GM12878 (cell line): ENCODE measurements around the gene CAPSL. TPM values are rescaled to one million over a fixed set of nuclear protein-coding genes. Genes with fewer than 3 reads are reported as not detected.
A peak's percentile ranks its signal among the peaks of the same experiment; 100 is the strongest.

Source experiments
- ATF7 ChIP-seq: fragments of 450-650 bp; IDR thresholded peaks from 2 replicates; pipeline ENCODE4 v1.6.1; 2016; ENCODE audit warnings: low read depth, mild to moderate bottlenecking
- BMI1 ChIP-seq: fragments of 450-650 bp; IDR thresholded peaks from 2 replicates; pipeline ENCODE4 v1.6.1; 2016; ENCODE audit warnings: mild to moderate bottlenecking, moderate library complexity, borderline replicate concordance
- CBFB ChIP-seq: IDR thresholded peaks from 2 replicates; pipeline ENCODE4 v1.6.1; 2016; ENCODE audit warnings: antibody characterized with exemption, low read depth
- CUX1 ChIP-seq: IDR thresholded peaks from 2 replicates; pipeline ENCODE4 v1.6.1; 2012; ENCODE audit warnings: improper control_type of control experiment, low read depth, low read length; ENCODE audit not compliant: insufficient replicate concordance
- EP300 ChIP-seq, 2 experiments: fragments of 150-350 bp in 1 of 2; IDR thresholded peaks; 2 replicates each; pipeline ENCODE4 v1.6.1; 2011 to 2012; ENCODE audit warnings: low read depth in 2 of 2, low read length in 2 of 2, borderline replicate concordance in 1 of 2, improper control_type of control experiment in 1 of 2, inconsistent platforms in 1 of 2; ENCODE audit not compliant: control insufficient read depth in 1 of 2
- ESRRA ChIP-seq: IDR thresholded peaks from 2 replicates; pipeline ENCODE4 v1.6.1; 2012; ENCODE audit warnings: mild to moderate bottlenecking, low read length, improper control_type of control experiment
- FOXK2 ChIP-seq: fragments of 450-650 bp; IDR thresholded peaks from 2 replicates; pipeline ENCODE4 v1.6.1; 2017; ENCODE audit warnings: mild to moderate bottlenecking, moderate library complexity
- JUND ChIP-seq: IDR thresholded peaks from 2 replicates; pipeline ENCODE4 v1.6.1; 2012; ENCODE audit warnings: low read depth, mild to moderate bottlenecking, low read length, improper control_type of control experiment, moderate library complexity
- MEF2B ChIP-seq: fragments of 450-650 bp; IDR thresholded peaks from 2 replicates; pipeline ENCODE4 v1.6.1; 2018; ENCODE audit warnings: mild to moderate bottlenecking, moderate library complexity; ENCODE audit not compliant: partially characterized antibody, poor library complexity, severe bottlenecking
- MTA2 ChIP-seq: fragments of 450-650 bp; IDR thresholded peaks from 2 replicates; pipeline ENCODE4 v1.6.1; 2016; ENCODE audit warnings: low read depth, mild to moderate bottlenecking, moderate library complexity
- MYC ChIP-seq: IDR thresholded peaks from 2 replicates; pipeline ENCODE4 v1.6.1; 2011; ENCODE audit warnings: mild to moderate bottlenecking, low read length, moderate library complexity, inconsistent platforms; ENCODE audit not compliant: insufficient read depth, insufficient replicate concordance, insufficient read length, severe bottlenecking
- NR2C2 ChIP-seq: IDR thresholded peaks from 2 replicates; pipeline ENCODE4 v1.6.1; 2011; ENCODE audit warnings: borderline replicate concordance, low read depth; ENCODE audit not compliant: control insufficient read depth, insufficient read length
- NR2F1 ChIP-seq: fragments of 450-650 bp; conservative IDR thresholded peaks from 2 replicates; pipeline ENCODE4 v1.6.1; 2017; ENCODE audit warnings: mild to moderate bottlenecking
- RB1 ChIP-seq: fragments of 450-650 bp; formaldehyde crosslinking; IDR thresholded peaks from 2 replicates; pipeline ENCODE4 v1.6.1; 2017; ENCODE audit warnings: mild to moderate bottlenecking, borderline replicate concordance
- RELA ChIP-seq: fragments of 450-650 bp; IDR thresholded peaks from 2 replicates; pipeline ENCODE4 v1.8.0; 2014; ENCODE audit warnings: borderline replicate concordance; ENCODE audit not compliant: partially characterized antibody
- RUNX3 ChIP-seq: IDR thresholded peaks from 2 replicates; pipeline ENCODE4 v1.6.1; 2012; ENCODE audit warnings: low read length, inconsistent platforms
- SKIL ChIP-seq: fragments of 450-650 bp; IDR thresholded peaks from 2 replicates; pipeline ENCODE4 v1.6.1; 2017; ENCODE audit warnings: mild to moderate bottlenecking, low read depth, inconsistent platforms; ENCODE audit not compliant: poor library complexity, severe bottlenecking
- SMAD5 ChIP-seq: IDR thresholded peaks from 2 replicates; pipeline ENCODE4 v1.6.1; 2016; ENCODE audit warnings: antibody characterized with exemption, low read depth
- TBL1XR1 ChIP-seq: IDR thresholded peaks from 2 replicates; pipeline ENCODE4 v1.6.1; 2012; ENCODE audit warnings: low read depth, low read length, improper control_type of control experiment
- USF1 ChIP-seq: IDR thresholded peaks from 2 replicates; pipeline ENCODE4 v1.6.1; 2011; ENCODE audit warnings: borderline replicate concordance, low read depth, mild to moderate bottlenecking, moderate library complexity, mixed read lengths, low read length; ENCODE audit not compliant: insufficient read depth; ENCODE audit errors: extremely low read length
- ZNF217 ChIP-seq: fragments of 450-650 bp; IDR thresholded peaks from 2 replicates; pipeline ENCODE4 v1.6.1; 2017; ENCODE audit warnings: antibody characterized with exemption, mild to moderate bottlenecking
- ZNF24 ChIP-seq: fragments of 450-650 bp; IDR thresholded peaks from 2 replicates; pipeline ENCODE4 v1.6.1; 2017; ENCODE audit warnings: antibody characterized with exemption, mild to moderate bottlenecking
- polyA plus RNA-seq, 11 experiments: library from polyadenylated mRNA; depleted of rRNA in 4 of 11; unstranded in 6 of 11; stranded (reverse) in 5 of 11; fragments of >200 nt; fragmentation: Nextera tagmentation in 4 of 11; fragmentation: Illumina TruSeq in 1 of 11; extraction: Ambion mirVana in 4 of 11; extraction: Trizol in 1 of 11; gene quantifications; 1 replicate in 1 of 11; 2 replicates in 10 of 11; pipeline versions ENCODE4 v1.2.1 to v1.2.3, GENCODE V29; 2011 to 2016; ENCODE audit warnings: inconsistent platforms in 2 of 11, missing spikeins in 2 of 11, low read depth in 1 of 11
- total RNA-seq, 4 experiments: library from RNA; depleted of rRNA in 3 of 4; stranded (reverse); fragments of >200 nt in 3 of 4; fragmentation: Illumina TruSeq in 1 of 4; extraction: Trizol in 1 of 4; gene quantifications; 2 replicates each; pipeline versions ENCODE4 v1.2.1 to v1.2.3, GENCODE V29; 2013 to 2021

CAPSL gene
- total and polyA plus RNA-seq, 10 of the 15 experiments (the other 5 are each of a cell fraction or from before 2014, with no cell fraction given): 0.19 to 0.57 (median 0.20) TPM; not detected in 7

- peak; percentile 79 for TF ChIP-seq CUX1
- TF ChIP-seq CBFB: 0 out of 2 replicates have a peak, but pooled peaks have one; percentile 47
- peak; percentile 45 for TF ChIP-seq ZNF24
- no peak for TF ChIP-seq TBL1XR1
- TF ChIP-seq SMAD5: no peak
- TF ChIP-seq MTA2: peak; percentile 25; the same call in 1 of the 2 replicates
- TF ChIP-seq RELA: no peak
- no peak for TF ChIP-seq ESRRA
- peak; percentile 79 for TF ChIP-seq RUNX3
- no peak for TF ChIP-seq USF1
- 0 out of 2 replicates have a peak, but pooled peaks have one; percentile 17 for TF ChIP-seq ATF7
- TF ChIP-seq NR2F1: peak; percentile 37; the same call in 1 of the 2 replicates
- TF ChIP-seq MEF2B: peak; percentile 51
- no peak for TF ChIP-seq MYC
- TF ChIP-seq SKIL: no peak
- TF ChIP-seq RB1: no peak
- TF ChIP-seq ZNF217: no peak
- no peak for TF ChIP-seq JUND
- TF ChIP-seq EP300 (IDR thresholded peaks at IDR 0.05; ENCODE audit: borderline replicate concordance in 1 of 2, control insufficient read depth in 1 of 2, low read depth in 2 of 2, low read length in 2 of 2): 0 out of 4 replicates have a peak, but pooled peaks of 1 of the 2 experiments have one; percentile 27
- TF ChIP-seq BMI1: no peak
- no peak for TF ChIP-seq NR2C2
- no peak for TF ChIP-seq FOXK2
Measured at GRCh38 chr5:35899800-35900199, 38.6 kb downstream of the CAPSL start (continued).
